B cell (primary cell): ENCODE measurements around the gene ALS2CL. TPM values are rescaled to one million over a fixed set of nuclear protein-coding genes. Genes with fewer than 3 reads are reported as not detected.

Experiments
- ATAC-seq: fragments of 200-7000 bp; cut with Tn5 transposase; one replicate; pipeline ENCODE4 v1.10.0; 2021; ENCODE audit warnings: low read depth, mild to moderate bottlenecking, moderate number of reproducible peaks, moderate library complexity
- CTCF ChIA-PET: fragments of 350-600 bp; sonication (Branson Sonifier 250); formaldehyde crosslinking; loops from one replicate; lab custom pipeline; 2021; ENCODE audit warnings: antibody characterized with exemption, inconsistent platforms; lab: Charles Lee
- POLR2A ChIA-PET: fragments of 350-600 bp; sonication (Branson Sonifier 250); formaldehyde crosslinking; loops from one replicate; lab custom pipeline; 2021; ENCODE audit warnings: antibody characterized with exemption; lab: Charles Lee
- DNase-seq: peaks from one replicate; pipeline ENCODE4 v3.0.0; 2013
- H2AFZ ChIP-seq: 2 replicates; pipeline ENCODE4 v1.6.1; 2012; ENCODE audit warnings: mild to moderate bottlenecking, low read depth, low read length; ENCODE audit not compliant: insufficient read depth, poor library complexity, severe bottlenecking
- H3K27ac ChIP-seq, 2 donors: 1 replicate in 1 of 2; 2 replicates in 1 of 2; pipeline ENCODE4 v1.5.1; 2012 to 2013; ENCODE audit warnings: low read length in 2 of 2, mild to moderate bottlenecking in 2 of 2, moderate library complexity in 1 of 2
- H3K27me3 ChIP-seq, 4 experiments: fragments of 200-600 bp in 1 of 4; sonication (generic) in 1 of 4; replicated peaks in 1 of 4; 1 replicate in 2 of 4; 2 replicates in 2 of 4; pipeline versions ENCODE4 v1.6.1 to v1.7.0; 2013 to 2016; ENCODE audit warnings: low read length in 3 of 4, mild to moderate bottlenecking in 2 of 4, mixed read lengths in 1 of 4, moderate library complexity in 1 of 4; ENCODE audit not compliant: insufficient read depth in 4 of 4, control insufficient read depth in 3 of 4; ENCODE audit errors: control extremely low read depth in 1 of 4
- H3K36me3 ChIP-seq, 2 experiments: replicated peaks in 1 of 2; 1 replicate in 1 of 2; 2 replicates in 1 of 2; pipeline versions ENCODE4 v1.6.1 to v1.7.1; 2013; ENCODE audit warnings: low read length in 1 of 2; ENCODE audit not compliant: insufficient read depth in 2 of 2, control insufficient read depth in 1 of 2; ENCODE audit errors: control extremely low read depth in 1 of 2, extremely low read depth in 1 of 2
- H3K4me1 ChIP-seq, 2 donors: fragments of 200-600 bp in 1 of 2; sonication (generic) in 1 of 2; 1 replicate in 1 of 2; 2 replicates in 1 of 2; pipeline versions ENCODE4 v1.5.1 to v1.6.1; 2013 to 2017; ENCODE audit warnings: low read length in 2 of 2; ENCODE audit not compliant: control insufficient read depth in 2 of 2, insufficient read depth in 2 of 2
- H3K4me2 ChIP-seq: replicated peaks from 2 replicates; pipeline ENCODE3; 2012; ENCODE audit warnings: mild to moderate bottlenecking, low read depth, low read length; ENCODE audit not compliant: poor library complexity, severe bottlenecking
- H3K4me3 ChIP-seq, 5 experiments: fragments of 200-600 bp in 1 of 5; sonication (generic) in 1 of 5; 1 replicate in 3 of 5; 2 replicates in 2 of 5; pipeline versions ENCODE4 v1.5.1 to v1.7.0; 2011 to 2016; ENCODE audit warnings: low read length in 4 of 5, mild to moderate bottlenecking in 4 of 5, low read depth in 2 of 5, control low read depth in 1 of 5, moderate library complexity in 1 of 5; ENCODE audit not compliant: insufficient read depth in 1 of 5; ENCODE audit errors: control extremely low read depth in 1 of 5, extremely low read depth in 1 of 5
- H3K79me2 ChIP-seq: fragments of 200-600 bp; sonication (generic); one replicate; pipeline ENCODE4 v1.6.0; 2016; ENCODE audit warnings: low read length; ENCODE audit not compliant: control insufficient read depth, insufficient read depth
- H3K9ac ChIP-seq: fragments of 200-600 bp; sonication (generic); 2 replicates; pipeline ENCODE4 v1.6.1; 2017; ENCODE audit warnings: mild to moderate bottlenecking, low read length, moderate library complexity
- H3K9me3 ChIP-seq, 3 donors: one replicate each; pipeline versions ENCODE4 v1.6.1 to v1.7.1; 2013; ENCODE audit warnings: low read length in 2 of 3; ENCODE audit not compliant: control insufficient read depth in 2 of 3, insufficient read depth in 1 of 3; ENCODE audit errors: control extremely low read depth in 1 of 3
- H4K20me1 ChIP-seq: 2 replicates; pipeline ENCODE4 v1.6.0; 2012; ENCODE audit warnings: mild to moderate bottlenecking, low read length; ENCODE audit not compliant: insufficient read depth, control insufficient read depth, poor library complexity, severe bottlenecking
- H3K27ac Mint-ChIP-seq: one replicate; pipeline ENCODE4 v1.8.0; 2021; ENCODE audit warnings: mixed read lengths
- H3K27me3 Mint-ChIP-seq: one replicate; pipeline ENCODE4 v1.8.0; 2021; ENCODE audit warnings: mixed read lengths
- H3K4me1 Mint-ChIP-seq: one replicate; pipeline ENCODE4 v1.8.0; 2021; ENCODE audit warnings: mixed read lengths
- H3K4me3 Mint-ChIP-seq: one replicate; pipeline ENCODE4 v1.8.0; 2021; ENCODE audit warnings: mixed read lengths
- H3K9me3 Mint-ChIP-seq: one replicate; pipeline ENCODE4 v1.8.0; 2022; ENCODE audit warnings: mixed read lengths; ENCODE audit not compliant: insufficient read depth
- CTCF ChIP-seq: fragments of 200-600 bp; IDR thresholded peaks from one replicate; pipeline ENCODE4 v1.8.0; 2022; ENCODE audit warnings: antibody characterized with exemption, mild to moderate bottlenecking
- EZH2 ChIP-seq: IDR thresholded peaks from 2 replicates; pipeline ENCODE4 v1.6.1; 2012; ENCODE audit warnings: borderline replicate concordance, low read depth, mild to moderate bottlenecking, moderate library complexity, low read length; ENCODE audit not compliant: insufficient read depth, poor library complexity, severe bottlenecking
- WGBS: methylation state at CpG from one replicate; pipeline ENCODE4 v1.1.5; 2013; ENCODE audit warnings: missing lambda C conversion rate; ENCODE audit not compliant: insufficient coverage; 5-methylcytosine and 5-hydroxymethylcytosine counted together
- intact Hi-C: fragments of 100-400 bp; cut with micrococcal nuclease; formaldehyde crosslinking; loops from one replicate; pipeline ENCODE4 v1.10.0; 2022
- polyA plus RNA-seq: library from polyadenylated mRNA; depleted of rRNA; stranded (reverse); fragments of >200 nt; gene quantifications from 2 replicates; pipeline ENCODE4 v1.2.3, GENCODE V29; 2012
- total RNA-seq, 2 donors: library from RNA; stranded (reverse); fragments of 120-200 nt in 1 of 2; gene quantifications; 1 replicate in 1 of 2; 2 replicates in 1 of 2; pipeline versions ENCODE4 v1.2.3 to v1.2.4, GENCODE V29; 2013 to 2022

The ALS2CL gene
- total and polyA plus RNA-seq, 2 donors (not counting 1 experiment from before 2014, with no cell fraction given), result 0.22 to 0.30 TPM

DNA sequence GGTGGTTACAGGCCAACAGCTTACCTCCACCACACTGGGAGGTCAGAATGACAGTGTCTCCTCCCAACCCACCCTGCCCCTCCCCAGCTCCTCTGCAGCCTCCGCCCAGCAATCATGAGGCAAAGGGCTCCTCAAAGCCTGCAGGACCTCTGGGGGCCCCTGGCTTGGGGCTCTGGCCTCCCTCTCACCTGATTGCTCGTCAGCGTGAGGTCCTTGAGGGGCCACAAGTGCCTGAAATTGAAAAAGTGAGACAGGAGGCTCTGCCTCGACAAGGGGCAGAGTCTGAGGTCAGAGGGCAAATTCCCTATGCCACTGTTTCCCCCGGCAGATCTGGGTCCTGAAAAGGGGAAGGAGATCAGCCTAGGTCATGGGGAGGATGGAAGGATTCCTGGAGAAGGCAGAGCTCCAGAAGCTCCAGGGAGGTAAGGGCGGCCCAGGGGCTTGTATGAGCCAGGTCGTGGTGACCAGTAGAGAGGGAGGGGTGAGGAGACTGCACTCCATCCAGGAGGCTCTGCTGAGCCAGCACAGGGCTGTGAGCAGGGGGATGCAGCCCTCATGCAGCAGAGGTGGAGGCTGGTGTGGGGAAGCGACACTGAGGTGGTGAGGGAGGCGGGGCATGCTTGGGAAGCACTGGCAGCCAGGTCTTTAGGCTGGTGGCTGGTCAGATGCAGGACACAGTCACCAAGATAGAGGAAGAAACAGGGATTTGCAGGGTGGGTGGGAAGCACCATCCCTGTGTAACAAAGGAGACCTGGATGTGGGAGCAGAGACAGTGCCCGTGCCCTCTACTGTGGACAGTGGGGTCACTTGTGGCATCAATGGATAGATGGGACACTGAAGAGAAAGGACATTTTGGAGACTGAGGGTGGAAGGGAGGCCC, 20.1 kb downstream of the ALS2CL start:
- no peak for TF ChIP-seq EZH2
- TF ChIP-seq CTCF, result no peak
- Histone ChIP-seq H3K27me3 (peaks cover 0 to 3% (median 0%) of the 10 kb centered on the region in 4 experiments), H3K4me2 (no peak overlapping the region), H3K9me3 (peaks cover 0 to 7% (median 0%) of the 10 kb centered on the region in 3 donors), H3K27ac (no peak overlapping the region), H3K4me1 (no peaks in the 10 kb centered on the region), H4K20me1 (no peaks in the 10 kb centered on the region), H3K36me3 (no peaks in the 10 kb centered on the region), H2AFZ (no peak overlapping the region), H3K9ac (no peak overlapping the region), H3K79me2 (no peaks in the 10 kb centered on the region), H3K4me3 (no peak overlapping the region)
- Mint-ChIP-seq H3K9me3 (no peaks in the 10 kb centered on the region), H3K4me3 (no peak overlapping the region), H3K27ac (no peak overlapping the region), H3K4me1 (no peaks in the 10 kb centered on the region), H3K27me3 (peaks cover 8% of the 10 kb centered on the region)
- ATAC-seq, result no peak
- no peak for DNase-seq
- WGBS, result 94% methylated on average over 10 of the region's 10 CpGs
- intact Hi-C loops, result no loop called here
- CTCF ChIA-PET, result interaction anchor here (1.0 to 1.3 kb wide), 2 partner anchors 131 to 185 kb away, joined by 3 to 4 read pairs; no protein-coding TSS in a partner anchor
- POLR2A ChIA-PET, result no interaction called here

DNA sequence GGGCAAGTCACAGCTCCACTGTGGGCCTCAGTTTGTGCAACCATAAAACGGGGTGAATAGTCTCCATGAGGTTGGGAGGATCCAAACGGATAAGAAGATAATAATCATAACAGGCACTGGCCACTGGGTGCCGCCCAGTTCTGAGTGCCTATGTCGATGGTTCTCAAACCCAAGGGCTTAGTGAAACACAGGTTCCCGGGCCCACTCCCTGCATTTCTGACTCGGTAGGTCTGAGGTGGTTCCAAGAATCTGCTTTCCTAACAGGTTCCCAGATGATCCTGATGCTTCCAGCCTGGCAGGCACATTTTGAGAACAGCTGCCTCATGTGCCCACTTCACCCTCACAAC, 21.2 kb downstream of the ALS2CL start:
- no peak overlapping the region for H3K4me3 Mint-ChIP-seq
- ChIA-PET CTCF (no interaction called here), POLR2A (no interaction called here)
- H3K4me1 ChIP-seq, result no peaks in the 10 kb centered on the region
- no peak overlapping the region for H3K4me2 ChIP-seq
- no peak overlapping the region for H3K27ac Mint-ChIP-seq
- no peak overlapping the region for H3K4me3 ChIP-seq
- H3K79me2 ChIP-seq, result no peaks in the 10 kb centered on the region
- intact Hi-C loops, result no loop called here
- no peaks in the 10 kb centered on the region for H3K36me3 ChIP-seq
- H2AFZ ChIP-seq, result no peak overlapping the region
- H3K27me3 Mint-ChIP-seq, result peaks cover 8% of the 10 kb centered on the region
- peaks cover 0 to 2% (median 0%) of the 10 kb centered on the region in 3 donors for H3K9me3 ChIP-seq
- no peak for TF ChIP-seq CTCF
- no peak for TF ChIP-seq EZH2
- ATAC-seq (no peak), DNase-seq (no peak)
- no peaks in the 10 kb centered on the region for H4K20me1 ChIP-seq
- H3K9ac ChIP-seq, result no peak overlapping the region
- H3K9me3 Mint-ChIP-seq, result no peaks in the 10 kb centered on the region
- H3K27ac ChIP-seq, result no peak overlapping the region
- 91% methylated on average over 6 of the region's 6 CpGs for WGBS
- H3K27me3 ChIP-seq, result peaks cover 0 to 3% (median 0%) of the 10 kb centered on the region in 4 experiments
- no peaks in the 10 kb centered on the region for H3K4me1 Mint-ChIP-seq
